Activated CD4-positive, alpha-beta T cell treated with anti-CD3 and anti-CD28 coated beads for 48 hours (primary cell): ENCODE results near the gene ST8SIA1.
"Not testable (repeated sequence)": the region's sequence is repeated elsewhere in the genome, so short reads cannot be mapped to it uniquely, and the experiment has no call there.

Source experiments
- DNase-seq: peaks from one replicate; pipeline ENCODE4 v3.0.0-alpha.2; 2020

The ST8SIA1 gene

GRCh38 chr12:22149286-22149685 is 185.2 kb downstream of the ST8SIA1 start:
- not testable (repeated sequence) for DNase-seq

- peak; percentile 15 for DNase-seq
Measured at GRCh38 chr12:22146686-22147085, 187.8 kb downstream of the ST8SIA1 start.
